Measurements from ENCODE around the gene TBX10.
"Not testable (repeated sequence)": the region's sequence is repeated elsewhere in the genome, so short reads cannot be mapped to it uniquely, and the experiment has no call there.

TBX10 gene

DNA sequence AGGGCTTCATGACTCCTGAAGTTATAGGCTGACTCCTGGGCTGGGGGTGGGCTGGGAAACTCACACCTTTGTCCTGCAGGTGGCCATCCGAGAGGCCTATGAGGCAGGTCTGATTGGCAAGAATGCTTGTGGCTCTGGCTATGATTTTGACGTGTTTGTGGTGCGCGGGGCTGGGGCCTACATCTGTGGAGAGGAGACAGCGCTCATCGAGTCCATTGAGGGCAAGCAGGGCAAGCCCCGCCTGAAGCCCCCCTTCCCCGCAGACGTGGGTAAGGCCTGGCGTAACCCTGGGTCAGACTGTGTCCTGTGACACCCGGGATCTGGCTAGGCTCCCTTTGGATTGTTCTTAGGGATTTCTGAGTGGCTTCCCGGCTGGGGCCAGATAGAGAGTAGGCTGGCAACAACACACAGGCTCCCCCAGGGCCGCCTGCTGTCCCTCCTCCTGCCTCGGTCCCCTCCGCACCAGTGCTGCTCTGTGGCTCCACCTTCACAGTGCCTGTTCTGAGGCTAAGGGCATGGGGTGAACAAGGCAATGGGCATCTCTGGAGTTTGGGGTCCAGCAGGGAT lies 29.2 kb downstream of the TBX10 start:
- DNase-seq (ENCODE audit: low read depth), result no peak
- H3K4me1 ChIP-seq (ENCODE audit: control insufficient read depth, insufficient read depth, low read length), result peaks cover 23% of the 10 kb centered on the region
- H3K4me3 ChIP-seq (ENCODE audit: low read length), result no peak overlapping the region
- no peaks in the 10 kb centered on the region for H3K9me3 ChIP-seq (ENCODE audit: control insufficient read depth, low read length)
- H3K36me3 ChIP-seq (ENCODE audit: control insufficient read depth, insufficient read depth, low read length, severe bottlenecking), result peaks cover 44% of the 10 kb centered on the region
- H3K27me3 ChIP-seq (replicated peaks; ENCODE audit: control insufficient read depth, insufficient read depth, low read length), result peaks cover 6% of the 10 kb centered on the region
- H3K9ac ChIP-seq (ENCODE audit: low read length), result no peak overlapping the region

DNA sequence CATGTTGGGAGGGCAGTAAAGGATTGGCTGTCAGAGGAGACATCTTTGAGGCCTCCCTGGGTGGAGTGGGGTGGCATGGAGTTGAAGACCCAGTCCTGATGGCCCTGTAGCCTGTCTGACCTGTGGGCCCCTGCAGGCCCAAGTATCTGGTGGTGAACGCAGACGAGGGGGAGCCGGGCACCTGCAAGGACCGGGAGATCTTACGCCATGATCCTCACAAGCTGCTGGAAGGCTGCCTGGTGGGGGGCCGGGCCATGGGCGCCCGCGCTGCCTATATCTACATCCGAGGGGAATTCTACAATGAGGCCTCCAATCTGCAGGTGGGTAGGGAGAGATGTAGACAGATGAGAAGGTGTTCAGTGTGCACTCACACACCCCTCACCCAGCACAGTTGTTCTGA lies 30.2 kb downstream of the TBX10 start:
- no peak overlapping the region for H3K4me3 ChIP-seq (ENCODE audit: low read length)
- H3K4me1 ChIP-seq (ENCODE audit: control insufficient read depth, insufficient read depth, low read length), result peaks cover 23% of the 10 kb centered on the region
- H3K36me3 ChIP-seq (ENCODE audit: control insufficient read depth, insufficient read depth, low read length, severe bottlenecking), result peaks cover 44% of the 10 kb centered on the region
- H3K9me3 ChIP-seq (ENCODE audit: control insufficient read depth, low read length), result no peaks in the 10 kb centered on the region
- DNase-seq (ENCODE audit: low read depth), result no peak
- no peak overlapping the region for H3K9ac ChIP-seq (ENCODE audit: low read length)
- H3K27me3 ChIP-seq (replicated peaks; ENCODE audit: control insufficient read depth, insufficient read depth, low read length), result no peaks in the 10 kb centered on the region

DNA sequence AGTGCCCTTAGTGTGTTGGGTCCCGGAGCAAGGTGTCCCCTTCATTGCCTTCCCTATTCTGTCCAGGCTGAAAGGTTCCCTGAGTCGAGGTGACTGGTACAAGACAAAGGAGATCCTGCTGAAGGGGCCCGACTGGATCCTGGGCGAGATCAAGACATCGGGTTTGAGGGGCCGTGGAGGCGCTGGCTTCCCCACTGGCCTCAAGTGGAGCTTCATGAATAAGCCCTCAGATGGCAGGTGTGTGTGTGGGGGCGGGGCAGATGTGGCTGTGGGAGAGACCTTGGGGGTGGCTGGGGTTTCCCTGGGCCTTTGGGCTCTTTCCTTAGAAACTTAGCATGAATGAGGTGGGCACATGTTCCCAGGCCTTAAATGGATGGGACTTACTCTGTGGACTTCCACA lies 31.1 kb downstream of the TBX10 start:
- Histone ChIP-seq H3K4me3 (ENCODE audit: low read length) (no peak overlapping the region), H3K27me3 (replicated peaks; ENCODE audit: control insufficient read depth, insufficient read depth, low read length) (no peaks in the 10 kb centered on the region), H3K4me1 (ENCODE audit: control insufficient read depth, insufficient read depth, low read length) (peaks cover 17% of the 10 kb centered on the region), H3K9me3 (ENCODE audit: control insufficient read depth, low read length) (no peaks in the 10 kb centered on the region), H3K9ac (ENCODE audit: low read length) (no peak overlapping the region), H3K36me3 (ENCODE audit: control insufficient read depth, insufficient read depth, low read length, severe bottlenecking) (peaks cover 44% of the 10 kb centered on the region)
- no peak for DNase-seq (ENCODE audit: low read depth)

DNA sequence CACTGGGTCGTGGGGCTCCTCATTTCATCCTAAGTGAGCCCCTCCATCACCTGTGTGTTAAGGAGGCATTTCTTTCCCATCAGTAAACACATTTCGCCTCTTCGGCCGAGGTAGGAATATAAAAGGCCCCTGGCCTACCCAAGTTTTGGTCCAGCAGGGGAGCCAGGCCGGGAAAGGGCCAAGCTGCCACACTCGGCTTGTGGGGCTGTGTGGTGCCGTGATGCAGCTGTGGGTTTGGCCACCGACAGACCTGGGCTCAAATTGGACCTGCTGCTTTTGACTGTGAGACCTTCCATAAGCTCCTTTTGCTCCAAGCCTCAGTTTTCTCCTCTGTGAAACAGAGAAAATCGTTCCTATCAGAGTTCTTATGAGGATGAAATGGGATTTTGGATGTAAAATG lies 32.1 kb downstream of the TBX10 start:
- no peaks in the 10 kb centered on the region for H3K27me3 ChIP-seq (replicated peaks; ENCODE audit: control insufficient read depth, insufficient read depth, low read length)
- H3K9me3 ChIP-seq (ENCODE audit: control insufficient read depth, low read length), result peaks cover 3% of the 10 kb centered on the region
- H3K4me1 ChIP-seq (ENCODE audit: control insufficient read depth, insufficient read depth, low read length), result peaks cover 17% of the 10 kb centered on the region
- peaks cover 39% of the 10 kb centered on the region for H3K36me3 ChIP-seq (ENCODE audit: control insufficient read depth, insufficient read depth, low read length, severe bottlenecking)
- H3K4me3 ChIP-seq (ENCODE audit: low read length), result peak overlapping the region; percentile 99
- H3K9ac ChIP-seq (ENCODE audit: low read length), result peak overlapping the region; percentile 99
- DNase-seq (ENCODE audit: low read depth), result no peak

DNA sequence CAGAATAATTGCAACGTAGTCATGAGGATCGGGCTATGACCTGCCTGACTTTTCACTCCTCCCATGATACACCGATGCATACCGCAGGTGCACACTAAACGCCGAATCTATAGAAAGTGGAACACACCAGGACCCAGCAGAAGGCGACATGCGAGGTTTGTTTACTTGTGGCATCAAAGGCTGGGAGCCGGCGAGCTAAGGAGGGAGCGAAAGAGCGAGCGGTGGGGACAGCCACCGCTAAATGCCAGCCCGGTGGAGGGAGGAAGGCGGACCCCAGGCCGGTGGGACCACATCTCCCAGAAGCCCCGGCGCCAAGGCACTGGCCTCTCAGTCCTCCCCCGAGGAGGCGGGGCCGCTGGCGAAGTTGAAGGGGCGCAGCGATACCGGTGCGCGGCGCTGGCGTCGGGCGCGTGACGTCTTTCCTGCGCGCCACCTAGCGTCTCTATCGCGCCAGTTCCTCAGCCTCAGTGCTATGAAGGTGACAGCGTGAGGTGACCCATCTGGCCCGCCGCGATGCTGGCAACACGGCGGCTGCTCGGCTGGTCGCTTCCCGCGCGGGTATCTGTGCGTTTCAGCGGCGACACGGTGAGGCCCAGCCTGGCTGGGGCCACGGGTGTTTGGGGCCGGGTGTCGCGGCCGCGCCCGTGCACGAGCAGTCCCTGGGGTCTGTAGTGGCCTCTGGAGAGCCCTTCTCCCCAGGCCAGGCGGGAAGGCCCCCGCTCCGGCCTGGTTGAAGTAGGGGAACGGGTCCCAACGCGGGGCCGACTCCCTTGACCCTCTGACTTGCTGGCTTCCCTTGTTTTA lies 32.9 kb downstream of the TBX10 start, which contains the start of gene NDUFV1:
Gene NDUFV1 (plus strand): TSS at position 445 of the 804 bp plus-strand sequence. CDS start 69 bp downstream, at position 514.
- peak within 1 kb of the TSS; percentile 99 for H3K4me3 ChIP-seq (ENCODE audit: low read length)
- H3K9me3 ChIP-seq (ENCODE audit: control insufficient read depth, low read length), result peaks cover 3% of the 10 kb centered on the region
- H3K36me3 ChIP-seq (ENCODE audit: control insufficient read depth, insufficient read depth, low read length, severe bottlenecking), result peaks cover 31% of the 10 kb centered on the region
- no peaks in the 10 kb centered on the region for H3K27me3 ChIP-seq (replicated peaks; ENCODE audit: control insufficient read depth, insufficient read depth, low read length)
- DNase-seq (ENCODE audit: low read depth), result peak; percentile 98
- H3K9ac ChIP-seq (ENCODE audit: low read length), result peak within 1 kb of the TSS; percentile 99
- peaks cover 17% of the 10 kb centered on the region for H3K4me1 ChIP-seq (ENCODE audit: control insufficient read depth, insufficient read depth, low read length)

DNA sequence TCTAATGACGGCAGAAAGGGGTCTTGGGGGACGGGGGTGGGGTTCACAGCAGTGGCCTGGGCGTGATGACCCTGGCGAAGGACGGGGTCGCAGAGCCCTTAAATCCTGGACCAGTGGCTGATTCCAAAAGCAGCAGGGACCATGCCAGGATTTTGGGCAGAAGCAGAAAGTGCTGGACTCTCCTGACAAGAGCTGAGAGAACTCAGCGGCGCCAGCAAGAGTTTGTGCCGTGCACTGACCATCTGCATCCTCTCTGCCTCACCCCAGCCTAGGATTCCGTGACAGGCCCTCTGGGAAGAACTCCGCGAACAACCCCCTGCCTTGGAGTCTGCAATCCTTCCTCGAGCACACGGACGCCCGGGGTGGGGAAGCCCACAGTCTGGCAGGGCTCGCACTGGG lies 33.5 kb downstream of the TBX10 start:
- peak; percentile 29 for DNase-seq (ENCODE audit: low read depth)
- Histone ChIP-seq H3K4me1 (ENCODE audit: control insufficient read depth, insufficient read depth, low read length) (peaks cover 17% of the 10 kb centered on the region), H3K9ac (ENCODE audit: low read length) (peak overlapping the region; percentile 99), H3K4me3 (ENCODE audit: low read length) (peak overlapping the region; percentile 99), H3K36me3 (ENCODE audit: control insufficient read depth, insufficient read depth, low read length, severe bottlenecking) (peaks cover 25% of the 10 kb centered on the region), H3K27me3 (replicated peaks; ENCODE audit: control insufficient read depth, insufficient read depth, low read length) (no peaks in the 10 kb centered on the region), H3K9me3 (ENCODE audit: control insufficient read depth, low read length) (peaks cover 3% of the 10 kb centered on the region)

DNA sequence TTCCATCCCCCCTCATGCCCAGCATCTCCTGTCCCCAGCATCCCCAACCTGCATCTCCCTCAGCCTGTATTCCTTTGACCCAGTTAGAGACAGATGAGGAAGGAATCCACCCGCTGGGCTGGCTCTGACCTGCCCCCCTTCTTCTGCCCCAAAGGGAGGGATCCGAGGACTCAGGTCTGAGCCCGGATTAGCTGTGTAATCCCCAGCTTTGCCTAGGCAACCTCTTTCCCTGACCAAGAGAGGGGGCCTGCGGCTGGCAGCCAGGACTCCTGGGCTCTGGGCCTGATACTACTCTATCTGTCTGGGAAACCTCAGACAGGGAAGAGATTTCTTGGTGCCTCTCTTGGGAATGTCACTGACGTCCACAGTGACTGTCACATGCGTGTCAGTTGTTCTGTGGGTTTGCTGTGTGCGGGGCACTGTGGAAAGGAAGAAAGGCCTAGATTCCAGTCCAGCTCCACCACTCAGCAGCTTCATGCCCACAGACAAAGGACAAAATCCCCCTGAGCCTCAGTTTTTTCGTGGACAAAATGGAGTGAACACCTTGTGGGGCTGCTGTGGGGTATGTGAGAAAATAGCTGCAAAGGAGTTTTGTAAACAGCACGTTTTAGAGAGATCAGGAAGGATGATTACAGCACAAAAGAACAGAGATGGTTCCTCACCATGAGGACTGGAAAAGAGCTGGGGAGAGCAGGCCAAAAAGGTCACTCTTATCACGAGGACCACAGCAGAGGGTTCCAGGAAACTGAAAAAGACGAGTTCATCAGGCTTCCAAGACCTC lies 34.1 kb downstream of the TBX10 start:
- DNase-seq (ENCODE audit: low read depth), result no peak
- Histone ChIP-seq H3K4me1 (ENCODE audit: control insufficient read depth, insufficient read depth, low read length) (peaks cover 17% of the 10 kb centered on the region), H3K36me3 (ENCODE audit: control insufficient read depth, insufficient read depth, low read length, severe bottlenecking) (peaks cover 18% of the 10 kb centered on the region), H3K9me3 (ENCODE audit: control insufficient read depth, low read length) (peaks cover 3% of the 10 kb centered on the region), H3K4me3 (ENCODE audit: low read length) (no peak overlapping the region), H3K9ac (ENCODE audit: low read length) (no peak overlapping the region), H3K27me3 (replicated peaks; ENCODE audit: control insufficient read depth, insufficient read depth, low read length) (peaks cover 6% of the 10 kb centered on the region)

DNA sequence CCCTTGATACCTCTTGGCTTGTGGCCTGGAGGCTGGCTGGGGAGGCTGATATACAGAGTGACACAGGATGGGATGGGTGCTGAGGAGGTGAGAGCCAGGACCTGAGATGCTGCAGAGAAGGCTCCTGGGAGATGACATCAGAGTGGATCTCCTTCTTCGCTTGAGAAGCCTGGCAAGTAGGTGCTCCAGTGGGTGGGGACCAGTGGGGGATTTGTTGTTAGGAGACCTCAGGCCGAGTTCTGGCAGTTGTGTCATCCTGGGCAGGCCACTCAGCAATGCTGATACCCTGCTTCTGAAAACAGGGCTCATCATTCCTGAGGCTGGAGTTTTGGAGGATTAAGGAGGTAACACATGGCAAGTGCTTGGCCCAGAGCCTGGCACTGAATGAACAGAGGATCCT lies 34.7 kb downstream of the TBX10 start:
- Histone ChIP-seq H3K4me1 (ENCODE audit: control insufficient read depth, insufficient read depth, low read length) (peaks cover 17% of the 10 kb centered on the region), H3K36me3 (ENCODE audit: control insufficient read depth, insufficient read depth, low read length, severe bottlenecking) (peaks cover 12% of the 10 kb centered on the region), H3K9me3 (ENCODE audit: control insufficient read depth, low read length) (peaks cover 3% of the 10 kb centered on the region), H3K27me3 (replicated peaks; ENCODE audit: control insufficient read depth, insufficient read depth, low read length) (peaks cover 12% of the 10 kb centered on the region), H3K4me3 (ENCODE audit: low read length) (no peak overlapping the region), H3K9ac (ENCODE audit: low read length) (no peak overlapping the region)
- no peak for DNase-seq (ENCODE audit: low read depth)

DNA sequence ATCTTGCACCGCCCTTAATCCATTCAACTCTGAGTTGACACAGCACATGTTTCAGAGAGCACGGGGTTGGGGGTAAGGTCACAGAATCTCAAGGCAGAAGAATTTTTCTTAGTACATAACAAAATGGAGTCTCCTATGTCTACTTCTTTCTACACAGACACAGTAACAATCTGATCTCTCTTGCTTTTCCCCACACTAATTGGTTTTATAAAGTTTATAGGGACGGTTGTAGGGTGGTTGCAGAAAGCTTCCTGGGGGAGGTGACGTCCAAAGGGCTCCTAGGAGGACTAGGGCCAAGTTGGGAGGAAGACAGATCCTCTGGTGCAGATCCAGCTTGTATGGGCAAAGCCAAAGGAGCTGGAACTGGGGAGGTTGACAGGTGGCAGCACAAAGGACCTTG lies 35.4 kb downstream of the TBX10 start:
- H3K9me3 ChIP-seq (ENCODE audit: control insufficient read depth, low read length); H3K36me3 ChIP-seq (ENCODE audit: control insufficient read depth, insufficient read depth, low read length, severe bottlenecking); DNase-seq (ENCODE audit: low read depth); H3K9ac ChIP-seq (ENCODE audit: low read length); H3K4me3 ChIP-seq (ENCODE audit: low read length): not testable (repeated sequence)
- H3K4me1 ChIP-seq (ENCODE audit: control insufficient read depth, insufficient read depth, low read length), result peaks cover 17% of the 10 kb centered on the region
- H3K27me3 ChIP-seq (replicated peaks; ENCODE audit: control insufficient read depth, insufficient read depth, low read length), result peaks cover 15% of the 10 kb centered on the region

DNA sequence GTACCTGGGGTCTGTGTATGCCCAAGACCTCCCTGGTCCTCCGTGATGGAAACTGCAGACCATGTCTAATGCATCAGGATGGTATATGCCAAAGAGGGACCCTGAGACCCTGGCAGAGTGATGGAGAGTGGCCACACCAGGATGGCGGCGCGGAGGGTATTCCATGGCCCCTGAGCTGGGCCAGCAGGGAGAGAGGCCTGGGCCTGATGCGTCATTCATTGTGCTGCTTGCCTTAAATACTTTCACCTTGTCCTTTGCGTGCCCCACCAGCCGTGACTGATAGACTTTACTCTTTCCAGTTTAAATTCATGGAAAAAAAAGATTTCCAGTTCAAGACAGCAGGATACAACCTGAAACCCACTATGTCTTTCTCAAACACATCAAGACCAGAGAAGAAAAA lies 38.5 kb downstream of the TBX10 start:
- H3K4me3 ChIP-seq (ENCODE audit: low read length), result no peak overlapping the region
- DNase-seq (ENCODE audit: low read depth), result no peak
- no peaks in the 10 kb centered on the region for H3K36me3 ChIP-seq (ENCODE audit: control insufficient read depth, insufficient read depth, low read length, severe bottlenecking)
- peaks cover 1% of the 10 kb centered on the region for H3K4me1 ChIP-seq (ENCODE audit: control insufficient read depth, insufficient read depth, low read length)
- peaks cover 5% of the 10 kb centered on the region for H3K9me3 ChIP-seq (ENCODE audit: control insufficient read depth, low read length)
- H3K9ac ChIP-seq (ENCODE audit: low read length), result no peak overlapping the region
- peaks cover 15% of the 10 kb centered on the region for H3K27me3 ChIP-seq (replicated peaks; ENCODE audit: control insufficient read depth, insufficient read depth, low read length)

DNA sequence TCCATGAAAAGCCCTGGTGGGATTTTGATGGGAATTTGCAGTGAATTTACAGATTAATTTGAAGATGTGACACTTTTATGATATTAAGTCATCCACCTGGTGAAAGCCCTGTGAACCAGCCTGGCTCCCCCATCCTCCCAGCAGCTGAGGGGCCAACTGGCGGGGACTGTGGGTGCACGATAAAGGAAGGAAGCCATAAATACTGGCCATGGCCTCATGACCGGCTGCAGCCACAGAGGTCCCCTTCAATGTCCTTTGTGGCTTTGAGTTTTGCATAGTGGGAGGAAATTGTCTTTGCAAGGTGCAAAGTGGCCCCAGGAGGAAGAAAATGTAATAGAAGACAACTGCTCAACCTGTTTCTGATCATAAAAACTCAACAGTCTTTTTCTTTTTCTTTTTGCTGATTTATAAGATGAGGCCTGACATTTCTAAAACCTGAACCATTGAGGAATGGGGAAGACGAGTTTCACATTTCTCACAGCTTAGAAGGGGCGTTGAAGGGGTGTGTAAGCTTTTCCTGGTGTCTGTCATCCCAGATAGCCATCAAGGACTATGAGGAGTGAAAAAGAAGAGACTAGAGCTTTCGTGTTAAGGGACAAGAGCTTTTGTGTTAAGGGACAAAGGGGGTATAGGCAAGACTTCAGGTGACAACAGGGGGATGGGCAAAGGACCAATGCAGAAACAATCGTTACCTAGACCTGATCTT lies 39.1 kb downstream of the TBX10 start:
- Histone ChIP-seq H3K4me3 (ENCODE audit: low read length) (no peak overlapping the region), H3K27me3 (replicated peaks; ENCODE audit: control insufficient read depth, insufficient read depth, low read length) (peaks cover 15% of the 10 kb centered on the region), H3K4me1 (ENCODE audit: control insufficient read depth, insufficient read depth, low read length) (no peaks in the 10 kb centered on the region), H3K36me3 (ENCODE audit: control insufficient read depth, insufficient read depth, low read length, severe bottlenecking) (no peaks in the 10 kb centered on the region), H3K9ac (ENCODE audit: low read length) (no peak overlapping the region), H3K9me3 (ENCODE audit: control insufficient read depth, low read length) (peaks cover 5% of the 10 kb centered on the region)
- DNase-seq (ENCODE audit: low read depth), result no peak
